ENCODE results near the gene RAB18.
"Not testable (repeated sequence)": the region's sequence is repeated elsewhere in the genome, so short reads cannot be mapped to it uniquely, and the experiment has no call there.

The RAB18 gene

DNA sequence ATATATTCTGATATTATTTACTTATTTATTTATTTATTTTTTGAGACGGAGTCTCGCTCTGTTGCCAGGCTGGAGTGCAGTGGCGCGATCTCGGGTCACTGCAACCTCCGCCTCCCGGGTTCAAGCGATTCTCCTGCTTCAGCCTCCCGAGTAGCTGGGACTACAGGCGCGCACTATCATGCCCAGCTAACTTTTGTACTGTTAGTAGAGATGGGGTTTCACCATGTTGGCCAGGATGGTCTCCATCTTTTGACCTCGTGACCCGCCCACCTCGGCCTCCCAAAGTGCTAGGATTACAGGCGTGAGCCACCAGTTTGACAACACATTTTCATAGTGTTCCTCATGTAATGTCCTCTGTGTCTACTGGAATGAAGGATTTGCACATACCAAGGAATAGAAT is 1.4 kb downstream of the RAB18 start:
- not testable (repeated sequence) for DNase-seq

DNA sequence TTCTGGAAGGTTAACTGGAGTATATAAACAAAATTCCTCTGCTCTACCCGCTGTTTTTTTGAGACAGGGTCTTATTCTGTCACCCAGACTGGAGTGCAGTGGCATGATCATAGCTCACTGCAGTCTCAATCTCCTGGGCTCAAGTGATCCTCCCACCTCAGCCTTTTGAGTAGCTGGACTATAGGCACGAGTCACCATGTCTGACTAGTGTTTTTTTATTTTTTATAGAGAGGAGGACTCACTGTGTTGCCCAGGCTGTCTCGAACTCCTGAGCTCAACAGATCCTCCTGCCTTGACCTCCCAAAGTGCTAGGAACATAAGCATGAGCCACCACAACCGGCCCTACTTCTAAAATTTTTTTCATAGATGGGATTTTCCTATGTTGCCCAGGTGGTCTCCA is 2.2 kb downstream of the RAB18 start:
- DNase-seq = no peak

- DNase-seq = no peak
Measured at GRCh38 chr10:27512548-27512947, 8.4 kb downstream of the RAB18 start.

- no peak for DNase-seq
Measured at GRCh38 chr10:27513451-27514191, 9.5 kb downstream of the RAB18 start.

- no peak for DNase-seq
Measured at GRCh38 chr10:27514243-27514642, 10.1 kb downstream of the RAB18 start.

DNA sequence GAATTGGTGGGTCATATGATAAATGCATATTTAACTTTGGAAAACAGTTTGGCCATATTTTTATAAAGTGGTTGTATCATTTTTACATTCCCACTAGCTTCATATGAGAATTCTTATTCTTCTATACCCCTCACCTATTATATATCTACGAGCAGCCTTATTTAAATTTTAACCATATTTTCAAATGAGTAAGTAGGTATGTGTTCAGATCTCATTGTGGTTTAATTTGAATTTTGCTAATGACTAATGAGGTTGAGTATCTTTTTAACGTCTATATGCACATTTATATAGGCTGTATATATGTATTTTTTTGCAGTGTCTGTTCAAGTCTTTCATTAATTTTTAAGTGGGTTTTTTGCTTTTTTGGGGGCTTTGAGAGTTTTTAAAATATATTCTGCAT is 14.2 kb downstream of the RAB18 start:
- no peak for DNase-seq

GRCh38 chr10:27525819-27526218 is 21.7 kb downstream of the RAB18 start:
- no peak for DNase-seq

- no peak for DNase-seq
Measured at GRCh38 chr10:27526242-27526641, 22.1 kb downstream of the RAB18 start.

DNA sequence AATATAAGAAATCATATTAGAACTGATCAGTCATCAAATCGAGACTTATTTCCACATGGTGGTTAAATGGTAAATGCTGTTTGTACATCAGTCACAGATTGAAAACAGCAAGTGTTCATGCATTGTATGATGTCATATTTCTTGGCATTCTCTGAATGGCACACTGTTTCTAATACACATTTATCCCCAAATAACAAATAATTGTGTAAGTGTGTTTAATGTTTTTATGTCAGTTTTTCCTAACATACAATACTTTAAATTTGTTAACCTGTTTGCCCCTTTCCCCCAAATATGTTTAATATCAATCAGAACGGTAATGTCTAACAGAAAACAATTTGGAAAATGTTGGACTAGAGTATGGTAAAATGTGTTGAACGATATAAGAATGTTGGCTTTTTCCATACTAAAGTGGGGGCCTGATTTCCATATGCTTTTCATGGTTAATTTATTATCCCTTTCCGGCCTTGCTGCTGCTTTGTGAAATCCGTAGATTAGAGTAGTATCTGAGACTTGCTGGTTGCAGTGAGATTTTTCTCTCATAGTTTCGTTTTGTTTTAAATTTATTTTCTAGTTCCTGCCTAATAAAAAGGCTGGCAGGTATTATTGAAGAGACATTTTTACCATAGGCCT is 23.7 kb downstream of the RAB18 start:
- DNase-seq = no peak

- no peak for DNase-seq
Measured at GRCh38 chr10:27529010-27529783, 25.1 kb downstream of the RAB18 start.

GRCh38 chr10:27530477-27530876 is 26.4 kb downstream of the RAB18 start:
- DNase-seq = no peak

DNA sequence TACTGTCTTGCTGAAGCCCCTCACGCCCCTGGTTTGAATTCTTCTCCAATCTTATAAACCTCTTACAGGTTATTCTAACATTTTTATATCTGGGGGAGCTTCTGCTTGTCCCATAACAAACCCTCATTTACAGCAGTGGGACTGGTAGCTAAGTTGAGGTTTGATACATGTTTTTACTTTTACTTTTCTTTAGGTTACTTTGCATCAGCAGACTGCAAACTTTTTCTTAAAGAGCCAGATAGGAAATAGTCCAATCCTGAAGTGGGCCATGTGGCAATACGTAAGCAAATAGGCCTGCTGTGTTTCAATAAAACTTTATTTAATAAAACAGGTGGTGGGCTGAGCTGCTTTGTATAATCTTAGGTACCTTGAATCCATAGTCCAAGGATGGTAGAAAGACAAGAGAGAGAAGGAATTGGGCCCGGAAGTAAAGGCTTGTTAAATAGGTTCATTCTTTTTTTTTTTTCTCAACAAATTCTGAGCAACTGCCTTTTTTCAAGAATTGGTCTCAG is 27.3 kb downstream of the RAB18 start:
- no peak for DNase-seq

DNA sequence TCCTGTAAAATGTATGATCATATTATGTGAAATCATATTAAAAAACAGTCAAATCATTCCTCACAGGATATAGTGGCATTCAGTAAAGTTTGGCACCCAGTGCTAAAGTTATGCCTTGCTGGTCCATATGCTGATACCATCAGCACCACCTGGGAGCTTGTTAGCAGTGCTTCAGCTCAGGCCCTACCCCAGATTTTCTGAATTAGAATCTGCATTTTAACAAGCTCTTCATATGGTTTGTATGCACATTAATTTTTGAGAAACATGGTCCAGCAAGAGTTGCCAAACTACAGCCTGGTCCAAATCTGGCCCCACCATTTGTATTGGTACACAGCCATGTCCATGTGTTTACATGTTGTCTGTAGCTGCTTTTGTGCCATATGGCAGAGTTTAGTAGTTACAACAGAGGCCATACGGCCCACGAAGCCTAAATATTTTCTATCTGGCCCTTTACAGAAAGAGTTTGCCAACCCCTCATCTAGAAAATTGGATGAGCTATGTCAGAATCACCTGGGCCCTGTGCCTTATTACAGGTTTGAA is 30.1 kb downstream of the RAB18 start:
- DNase-seq = no peak

DNA sequence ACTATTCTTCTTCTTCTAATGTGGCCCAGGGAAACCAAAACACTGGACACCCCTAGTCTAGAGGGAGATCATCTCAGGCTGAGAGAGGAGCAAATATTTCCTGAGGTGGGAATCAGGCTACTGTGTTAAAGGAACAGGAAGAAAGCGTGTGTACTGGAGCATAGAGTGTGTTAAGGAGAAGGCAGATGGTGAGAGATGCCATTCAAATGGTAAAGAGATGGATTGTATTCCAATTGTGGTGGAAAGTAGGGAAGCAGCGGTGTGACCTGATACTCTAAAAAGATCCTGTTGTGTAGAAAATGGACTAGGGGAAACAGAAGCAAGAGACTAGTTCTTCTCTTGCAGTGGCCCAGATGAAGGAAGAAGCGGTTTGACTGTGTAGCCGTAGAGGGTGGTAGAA is 31.2 kb downstream of the RAB18 start:
- DNase-seq = no peak

DNA sequence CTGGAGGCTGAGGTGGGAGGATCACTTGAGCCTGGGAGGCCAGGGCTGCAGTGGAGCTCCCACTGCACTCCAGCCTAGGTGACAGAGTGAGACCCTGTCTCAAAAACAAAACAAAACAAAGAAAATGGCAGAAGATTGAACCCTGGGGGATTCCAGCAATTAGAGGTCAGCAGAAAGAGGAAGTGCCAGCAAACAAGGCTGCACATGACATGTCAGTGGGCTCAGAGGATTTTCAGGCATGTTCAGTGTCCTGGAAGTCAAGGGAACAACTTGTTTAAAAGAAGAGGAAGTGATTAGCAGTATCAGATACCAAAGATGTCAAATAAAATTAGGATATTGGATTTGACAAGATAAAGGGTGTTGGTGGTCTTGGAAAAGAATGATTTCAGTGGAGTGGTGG is 32.3 kb downstream of the RAB18 start:
- DNase-seq = no peak

- no peak for DNase-seq
Measured at GRCh38 chr10:27537166-27537565, 33.1 kb downstream of the RAB18 start.

- no peak for DNase-seq
Measured at GRCh38 chr10:27537787-27538186, 33.7 kb downstream of the RAB18 start.

- no peak for DNase-seq
Measured at GRCh38 chr10:27540672-27541071, 36.6 kb downstream of the RAB18 start.

- no peak for DNase-seq
Measured at GRCh38 chr10:27541796-27542729, 38.0 kb downstream of the RAB18 start.

GRCh38 chr10:27542812-27543211 is 38.7 kb downstream of the RAB18 start:
- DNase-seq = no peak

GRCh38 chr10:27547047-27547446 is 42.9 kb downstream of the RAB18 start:
- DNase-seq = no peak

GRCh38 chr10:27547482-27547881 is 43.4 kb downstream of the RAB18 start:
- DNase-seq = no peak
